Measurements from ENCODE around the gene VTI1A. TPM values are rescaled to one million over a fixed set of nuclear protein-coding genes. Genes with fewer than 3 reads are reported as not detected.

Gene VTI1A
- total and polyA plus RNA-seq, 2 of the 13 experiments (the other 11 are each of a cell fraction or from before 2014, with no cell fraction given): 11.7 to 32.7 TPM

GRCh38 chr10:112811741-112812551, 364.9 kb downstream of the VTI1A start (continued):
- TF ChIP-seq ZNF496 (CRISPR knock-in tag; IDR thresholded peaks at IDR 0.05; ENCODE audit: insufficient replicate concordance) (no peak), ZNF205 (CRISPR knock-in tag; IDR thresholded peaks at IDR 0.05) (0 out of 2 replicates have a peak, but pooled peaks have one; percentile 55), ZNF614 (CRISPR knock-in tag; IDR thresholded peaks at IDR 0.05; ENCODE audit: borderline replicate concordance) (peak; percentile 38; the same call in 1 of the 2 replicates), ZNF451 (CRISPR knock-in tag; IDR thresholded peaks at IDR 0.05) (no peak), MXI1 (IDR thresholded peaks at IDR 0.05; ENCODE audit: borderline replicate concordance, low read depth, low read length) (peak; percentile 48; the same call in 1 of the 3 replicates), PAXIP1 (CRISPR knock-in tag; conservative IDR thresholded peaks at IDR 0.05) (peak; percentile 66), SP5 (CRISPR knock-in tag; IDR thresholded peaks at IDR 0.05; ENCODE audit: borderline replicate concordance, low read depth) (peak; percentile 64; the same call in 1 of the 2 replicates), ISL2 (CRISPR knock-in tag; IDR thresholded peaks at IDR 0.05) (peak; percentile 87), SMAD9 (CRISPR knock-in tag; IDR thresholded peaks at IDR 0.05) (no peak), TBX3 (IDR thresholded peaks at IDR 0.05; ENCODE audit: borderline replicate concordance) (peak; percentile 93), EP300 (IDR thresholded peaks at IDR 0.05; ENCODE audit: low read depth in 2 of 2, low read length in 2 of 2) (peak in 1 of 2 experiments; percentile 91; a peak in 2 of 4 replicates), EP300 (CRISPR knock-in tag; IDR thresholded peaks at IDR 0.05; ENCODE audit: borderline replicate concordance) (peak; percentile 93), JUN (CRISPR knock-in tag; IDR thresholded peaks at IDR 0.05) (0 out of 2 replicates have a peak, but pooled peaks have one; percentile 76), FOSL1 (CRISPR knock-in tag; IDR thresholded peaks at IDR 0.05; ENCODE audit: borderline replicate concordance) (peak; percentile 92), GATAD1 (CRISPR knock-in tag; IDR thresholded peaks at IDR 0.05) (peak; percentile 48; the same call in 1 of the 2 replicates), HOXD1 (CRISPR knock-in tag; IDR thresholded peaks at IDR 0.05) (0 out of 2 replicates have a peak, but pooled peaks have one; percentile 53), POLR2A (IDR thresholded peaks at IDR 0.05; ENCODE audit: insufficient read depth in 1 of 2, low read depth in 2 of 2, low read length in 2 of 2) (no peak), ZSCAN9 (CRISPR knock-in tag; IDR thresholded peaks at IDR 0.05; ENCODE audit: borderline replicate concordance) (peak; percentile 59; the same call in 1 of the 2 replicates), ZNF644 (CRISPR knock-in tag; IDR thresholded peaks at IDR 0.05; ENCODE audit: low read depth) (peak; percentile 28; the same call in 1 of the 2 replicates), DRAP1 (CRISPR knock-in tag; IDR thresholded peaks at IDR 0.05) (peak; percentile 53)
- TF ChIP-seq, protein P1, sequence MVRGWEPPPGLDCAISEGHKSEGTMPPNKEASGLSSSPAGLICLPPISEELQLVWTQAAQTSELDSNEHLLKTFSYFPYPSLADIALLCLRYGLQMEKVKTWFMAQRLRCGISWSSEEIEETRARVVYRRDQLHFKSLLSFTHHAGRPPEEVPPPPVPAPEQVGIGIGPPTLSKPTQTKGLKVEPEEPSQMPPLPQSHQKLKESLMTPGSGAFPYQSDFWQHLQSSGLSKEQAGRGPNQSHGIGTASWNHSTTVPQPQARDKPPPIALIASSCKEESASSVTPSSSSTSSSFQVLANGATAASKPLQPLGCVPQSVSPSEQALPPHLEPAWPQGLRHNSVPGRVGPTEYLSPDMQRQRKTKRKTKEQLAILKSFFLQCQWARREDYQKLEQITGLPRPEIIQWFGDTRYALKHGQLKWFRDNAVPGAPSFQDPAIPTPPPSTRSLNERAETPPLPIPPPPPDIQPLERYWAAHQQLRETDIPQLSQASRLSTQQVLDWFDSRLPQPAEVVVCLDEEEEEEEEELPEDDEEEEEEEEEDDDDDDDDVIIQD (CRISPR knock-in tag; IDR thresholded peaks at IDR 0.05; ENCODE audit: low read depth): peak; percentile 36; the same call in 1 of the 2 replicates
- TF ChIP-seq, protein P2, sequence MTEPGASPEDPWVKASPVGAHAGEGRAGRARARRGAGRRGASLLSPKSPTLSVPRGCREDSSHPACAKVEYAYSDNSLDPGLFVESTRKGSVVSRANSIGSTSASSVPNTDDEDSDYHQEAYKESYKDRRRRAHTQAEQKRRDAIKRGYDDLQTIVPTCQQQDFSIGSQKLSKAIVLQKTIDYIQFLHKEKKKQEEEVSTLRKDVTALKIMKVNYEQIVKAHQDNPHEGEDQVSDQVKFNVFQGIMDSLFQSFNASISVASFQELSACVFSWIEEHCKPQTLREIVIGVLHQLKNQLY (CRISPR knock-in tag; IDR thresholded peaks at IDR 0.05): peak; percentile 84

All from HepG2 (cell line).